GM12878 (cell line): ENCODE measurements around the gene MAGEB17. TPM values are rescaled to one million over a fixed set of nuclear protein-coding genes. Genes with fewer than 3 reads are reported as not detected.

ENCODE experiments used
- ATAC-seq: fragments of 200-7000 bp; cut with Tn5 transposase; 3 replicates; pipeline ENCODE4 v1.9.1; 2020; ENCODE audit warnings: mild to moderate bottlenecking, moderate library complexity
- BruUV-seq: library from RNA; stranded (reverse); fragments of 400-500 nt; replicated peaks from 2 replicates; lab custom pipeline; 2021; lab: Mats Ljungman, UMichigan
- CTCF ChIA-PET: fragments of 300-600 bp; sonication (Branson Sonifier 250); formaldehyde crosslinking; extraction: SDS; loops from one replicate; lab custom pipeline; 2021; ENCODE audit warnings: inconsistent platforms; lab: Yijun Ruan, JAX
- POLR2A ChIA-PET: fragments of 350-600 bp; formaldehyde crosslinking; extraction: SDS; loops from one replicate; lab custom pipeline; 2021; ENCODE audit warnings: inconsistent platforms; lab: Charles Lee
- RAD21 ChIA-PET: fragments of 300-600 bp; sonication (Branson Sonifier 250); formaldehyde crosslinking; loops from one replicate; lab custom pipeline; 2023; ENCODE audit warnings: antibody characterized with exemption; ENCODE audit not compliant: unreplicated experiment; lab: Charles Lee
- SMC1A ChIA-PET: fragments of 300-600 bp; sonication (Branson Sonifier 250); formaldehyde crosslinking; loops from one replicate; lab custom pipeline; 2023; ENCODE audit not compliant: unreplicated experiment, uncharacterized antibody; lab: Charles Lee
- DNase-seq: peaks from one replicate; pipeline ENCODE4 v3.0.0-alpha.2; 2011; ENCODE audit warnings: low read depth, low spot score
- FAIRE-seq: peaks from 3 replicates; lab custom pipeline; 2011; peaks lifted over from hg19 to GRCh38; lab: Jason Lieb, UNC
- H2AFZ ChIP-seq: 2 replicates; pipeline ENCODE4 v1.6.0; 2011; ENCODE audit warnings: low read depth, low read length, control low read depth; ENCODE audit not compliant: control insufficient read depth
- H3K27ac ChIP-seq: 2 replicates; pipeline ENCODE4 v1.5.1; 2011; ENCODE audit warnings: control low read depth; ENCODE audit not compliant: control insufficient read depth, insufficient read depth
- H3K27me3 ChIP-seq, 2 experiments: replicated peaks in 1 of 2; 2 replicates each; pipeline versions ENCODE4 v1.6.0 to v1.6.1; 2011; ENCODE audit warnings: low read length in 1 of 2; ENCODE audit not compliant: control insufficient read depth in 2 of 2, insufficient read depth in 2 of 2
- H3K36me3 ChIP-seq, 2 experiments: 2 replicates each; pipeline ENCODE4 v1.5.1; 2011; ENCODE audit warnings: low read length in 1 of 2; ENCODE audit not compliant: control insufficient read depth in 2 of 2, insufficient read depth in 2 of 2
- H3K4me1 ChIP-seq: 2 replicates; pipeline ENCODE4 v1.6.1; 2011; ENCODE audit warnings: mild to moderate bottlenecking, low read length, moderate library complexity, mixed read lengths; ENCODE audit not compliant: control insufficient read depth, insufficient read depth
- H3K4me2 ChIP-seq: 2 replicates; pipeline ENCODE4 v1.6.0; 2011; ENCODE audit warnings: control low read depth; ENCODE audit not compliant: control insufficient read depth, insufficient read depth
- H3K4me3 ChIP-seq: fragments of 200-600 bp; sonication (generic); 2 replicates; pipeline ENCODE4 v1.5.1; 2016
- H3K79me2 ChIP-seq: 2 replicates; pipeline ENCODE4 v1.6.0; 2011; ENCODE audit warnings: low read length; ENCODE audit not compliant: control insufficient read depth, insufficient read depth
- H3K9ac ChIP-seq: 2 replicates; pipeline ENCODE4 v1.8.0; 2011; ENCODE audit warnings: low read length, control low read depth, mixed read lengths; ENCODE audit not compliant: control insufficient read depth, insufficient read depth
- H3K9me3 ChIP-seq: replicated peaks from 3 replicates; pipeline ENCODE4 v1.5.1; 2011; ENCODE audit warnings: mild to moderate bottlenecking, low read length; ENCODE audit not compliant: control insufficient read depth, insufficient read depth
- H4K20me1 ChIP-seq: 2 replicates; pipeline ENCODE4 v1.6.0; 2011; ENCODE audit not compliant: control insufficient read depth, insufficient read depth
- HDAC2 ChIP-seq: fragments of 200-600 bp; sonication (generic); IDR thresholded peaks from 2 replicates; pipeline ENCODE4 v1.6.1; 2017
- LARP7 ChIP-seq: fragments of 450-650 bp; IDR thresholded peaks from 2 replicates; pipeline ENCODE4 v1.6.1; 2017; ENCODE audit warnings: mild to moderate bottlenecking
- MTA2 ChIP-seq: fragments of 450-650 bp; IDR thresholded peaks from 2 replicates; pipeline ENCODE4 v1.6.1; 2016; ENCODE audit warnings: low read depth, mild to moderate bottlenecking, moderate library complexity
- NR2F1 ChIP-seq: fragments of 450-650 bp; conservative IDR thresholded peaks from 2 replicates; pipeline ENCODE4 v1.6.1; 2017; ENCODE audit warnings: mild to moderate bottlenecking
- SIX5 ChIP-seq: IDR thresholded peaks from 2 replicates; pipeline ENCODE4 v1.6.1; 2011; ENCODE audit warnings: mild to moderate bottlenecking, low read depth, low read length, moderate library complexity; ENCODE audit not compliant: severe bottlenecking
- YBX1 ChIP-seq: fragments of 450-650 bp; IDR thresholded peaks from 2 replicates; pipeline ENCODE4 v1.6.1; 2016; ENCODE audit warnings: antibody characterized with exemption
- WGBS: methylation state at CpG from one replicate; pipeline ENCODE4 v1.1.6; 2016; ENCODE audit warnings: low lambda C conversion rate; ENCODE audit not compliant: insufficient replicate concordance, insufficient coverage; ENCODE audit errors: missing lambda C conversion rate; 5-methylcytosine and 5-hydroxymethylcytosine counted together
- in situ Hi-C: fragments of 300-500 bp; cut with MboI; formaldehyde crosslinking; loops from 9 replicates; pipeline ENCODE4 v1.14.3; 2018; ENCODE audit warnings: mixed read lengths
- intact Hi-C: fragments of 100-400 bp; cut with micrococcal nuclease; formaldehyde crosslinking; loops from one replicate; pipeline ENCODE4 v1.14.2; 2022; ENCODE audit not compliant: unreplicated experiment
- polyA plus RNA-seq, 11 experiments: library from polyadenylated mRNA; depleted of rRNA in 4 of 11; unstranded in 6 of 11; stranded (reverse) in 5 of 11; fragments of >200 nt; fragmentation: Nextera tagmentation in 4 of 11; fragmentation: Illumina TruSeq in 1 of 11; extraction: Ambion mirVana in 4 of 11; extraction: Trizol in 1 of 11; gene quantifications; 1 replicate in 1 of 11; 2 replicates in 10 of 11; pipeline versions ENCODE4 v1.2.1 to v1.2.3, GENCODE V29; 2011 to 2016; ENCODE audit warnings: inconsistent platforms in 2 of 11, missing spikeins in 2 of 11, low read depth in 1 of 11
- total RNA-seq, 4 experiments: library from RNA; depleted of rRNA in 3 of 4; stranded (reverse); fragments of >200 nt in 3 of 4; fragmentation: Illumina TruSeq in 1 of 4; extraction: Trizol in 1 of 4; gene quantifications; 2 replicates each; pipeline versions ENCODE4 v1.2.1 to v1.2.3, GENCODE V29; 2013 to 2021
- TF ChIP-seq, protein P1 (sequence below): fragments of 150-350 bp; IDR thresholded peaks from 2 replicates; pipeline ENCODE4 v1.6.1; 2016; ENCODE audit warnings: low read depth, low read length

Gene MAGEB17
- total and polyA plus RNA-seq, 10 of the 15 experiments (the other 5 are each of a cell fraction or from before 2014, with no cell fraction given): 0.05 to 0.21 TPM; not detected in 8

DNA sequence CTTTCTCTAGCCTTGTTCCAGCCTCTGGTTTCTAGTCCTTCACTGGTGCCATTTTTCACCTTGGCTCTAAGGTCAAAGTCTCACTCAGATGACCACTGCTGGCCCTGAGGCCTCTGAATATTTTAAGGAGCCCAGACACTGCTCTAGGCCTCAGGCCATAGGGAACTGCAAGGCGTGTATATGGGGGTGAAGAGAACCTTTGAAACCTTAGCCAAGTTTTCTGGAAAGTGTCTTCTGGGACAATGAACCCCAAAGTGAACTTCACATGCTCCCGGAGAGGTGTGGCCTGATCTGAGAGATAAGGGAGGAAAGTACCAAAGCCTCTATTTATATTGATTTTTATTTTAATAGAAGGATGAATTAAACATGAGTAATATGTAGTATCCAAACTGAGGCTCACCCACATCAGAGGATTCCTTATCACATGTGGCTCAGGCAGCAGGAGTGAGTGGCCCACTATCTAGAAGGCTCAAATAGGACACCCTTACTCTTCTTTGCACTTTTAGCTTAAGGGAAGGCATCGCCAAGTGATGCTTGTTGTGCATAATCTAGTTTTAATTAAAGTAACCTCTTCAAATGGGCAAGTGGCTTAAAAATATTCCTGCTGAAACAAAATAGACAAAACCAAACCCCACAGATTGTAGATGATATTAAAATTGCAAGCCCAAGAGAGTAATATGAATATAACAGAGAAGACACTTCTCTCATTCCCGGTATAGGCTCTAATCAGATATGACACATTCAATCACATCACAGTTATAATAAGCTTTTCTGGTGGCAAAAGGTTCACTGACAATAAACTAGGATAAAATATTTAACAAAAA, 25.6 kb upstream of the MAGEB17 start:
- in situ Hi-C loops: no loop called here
- intact Hi-C loops: no loop called here

More for the DNA sequence above, 25.6 kb upstream of the MAGEB17 start:
- no peak overlapping the region for H3K4me3 ChIP-seq
- no TSS peak for BruUV-seq
- H3K4me2 ChIP-seq: no peak overlapping the region
- ChIA-PET SMC1A (interaction anchor here (0.7 to 1.4 kb wide), 3 partner anchors 14 to 71 kb away, joined by 3 to 4 read pairs (median 3); partner anchors contain the start of gene GRPR), CTCF (interaction anchor here (0.5 to 0.8 kb wide), 2 partner anchors 19 to 73 kb away, joined by 3 read pairs; partner anchors contain the start of gene GRPR), RAD21 (no interaction called here), POLR2A (no interaction called here)
- no peak overlapping the region for H3K9ac ChIP-seq
- no peaks in the 10 kb centered on the region for H3K79me2 ChIP-seq
- ATAC-seq: no peak
- no peak overlapping the region for H2AFZ ChIP-seq
- peaks cover 0 to 2% of the 10 kb centered on the region in 2 experiments; a peak in 1 of 4 replicates for H3K27me3 ChIP-seq
- H4K20me1 ChIP-seq: no peaks in the 10 kb centered on the region
- FAIRE-seq: no peak
- TF ChIP-seq, protein P1, sequence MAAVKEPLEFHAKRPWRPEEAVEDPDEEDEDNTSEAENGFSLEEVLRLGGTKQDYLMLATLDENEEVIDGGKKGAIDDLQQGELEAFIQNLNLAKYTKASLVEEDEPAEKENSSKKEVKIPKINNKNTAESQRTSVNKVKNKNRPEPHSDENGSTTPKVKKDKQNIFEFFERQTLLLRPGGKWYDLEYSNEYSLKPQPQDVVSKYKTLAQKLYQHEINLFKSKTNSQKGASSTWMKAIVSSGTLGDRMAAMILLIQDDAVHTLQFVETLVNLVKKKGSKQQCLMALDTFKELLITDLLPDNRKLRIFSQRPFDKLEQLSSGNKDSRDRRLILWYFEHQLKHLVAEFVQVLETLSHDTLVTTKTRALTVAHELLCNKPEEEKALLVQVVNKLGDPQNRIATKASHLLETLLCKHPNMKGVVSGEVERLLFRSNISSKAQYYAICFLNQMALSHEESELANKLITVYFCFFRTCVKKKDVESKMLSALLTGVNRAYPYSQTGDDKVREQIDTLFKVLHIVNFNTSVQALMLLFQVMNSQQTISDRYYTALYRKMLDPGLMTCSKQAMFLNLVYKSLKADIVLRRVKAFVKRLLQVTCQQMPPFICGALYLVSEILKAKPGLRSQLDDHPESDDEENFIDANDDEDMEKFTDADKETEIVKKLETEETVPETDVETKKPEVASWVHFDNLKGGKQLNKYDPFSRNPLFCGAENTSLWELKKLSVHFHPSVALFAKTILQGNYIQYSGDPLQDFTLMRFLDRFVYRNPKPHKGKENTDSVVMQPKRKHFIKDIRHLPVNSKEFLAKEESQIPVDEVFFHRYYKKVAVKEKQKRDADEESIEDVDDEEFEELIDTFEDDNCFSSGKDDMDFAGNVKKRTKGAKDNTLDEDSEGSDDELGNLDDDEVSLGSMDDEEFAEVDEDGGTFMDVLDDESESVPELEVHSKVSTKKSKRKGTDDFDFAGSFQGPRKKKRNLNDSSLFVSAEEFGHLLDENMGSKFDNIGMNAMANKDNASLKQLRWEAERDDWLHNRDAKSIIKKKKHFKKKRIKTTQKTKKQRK: no peak
- TF ChIP-seq HDAC2: no peak
- TF ChIP-seq LARP7: no peak
- no peak for TF ChIP-seq SIX5
- no peak for TF ChIP-seq NR2F1
- TF ChIP-seq MTA2: no peak
- TF ChIP-seq YBX1: no peak
- no peak overlapping the region for H3K27ac ChIP-seq
- no peak for DNase-seq
- WGBS: 43% methylated on average over 4 of the region's 4 CpGs
- H3K9me3 ChIP-seq: no peaks in the 10 kb centered on the region
- no peaks in the 10 kb centered on the region for H3K36me3 ChIP-seq
- H3K4me1 ChIP-seq: peaks cover 3% of the 10 kb centered on the region
